ENCODE data around the gene NXNL2.

DNA sequence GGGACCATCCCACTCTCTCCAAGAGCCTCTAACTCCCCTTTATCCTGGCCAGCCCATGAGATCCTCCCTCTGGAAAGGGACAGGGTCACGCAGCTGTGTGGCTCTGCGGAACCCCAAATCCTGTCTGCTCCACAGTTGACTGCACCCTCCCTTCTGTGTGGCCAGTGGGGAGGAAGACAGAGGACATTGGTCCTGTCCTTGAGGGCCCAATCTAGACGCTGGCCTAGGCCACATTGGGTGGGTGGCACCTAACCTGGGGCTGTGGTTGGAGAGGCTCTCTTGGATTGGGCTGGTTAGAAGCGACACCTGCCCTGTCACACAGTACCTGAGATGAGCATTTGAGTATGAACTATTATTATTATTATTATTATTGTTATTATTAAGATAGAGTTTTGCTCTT is 12.6 kb upstream of the NXNL2 start:
- no peak for TF ChIP-seq YY1 (IDR thresholded peaks at IDR 0.05; ENCODE audit: insufficient read depth, insufficient read length)
- TF ChIP-seq ZNF274 (IDR thresholded peaks at IDR 0.05; ENCODE audit: low read depth, low read length), result no peak
